Hepatocyte (in vitro differentiated cells): Measurements from ENCODE around the gene SHTN1. TPM values are rescaled to one million over a fixed set of nuclear protein-coding genes. Genes with fewer than 3 reads are reported as not detected.

ENCODE experiments used
- DNase-seq: peaks from one replicate; pipeline ENCODE4 v3.0.0-alpha.2; 2016; ENCODE audit warnings: low spot score
- H2AFZ ChIP-seq: fragments of 200-600 bp; sonication (generic); 2 replicates; pipeline ENCODE4 v1.6.0; 2016; ENCODE audit warnings: antibody characterized with exemption, mild to moderate bottlenecking
- H3K27ac ChIP-seq: fragments of 200-600 bp; sonication (generic); 2 replicates; pipeline ENCODE4 v1.5.1; 2016; ENCODE audit warnings: mild to moderate bottlenecking
- H3K27me3 ChIP-seq: fragments of 200-600 bp; sonication (generic); 2 replicates; pipeline ENCODE4 v1.6.1; 2016
- H3K36me3 ChIP-seq: fragments of 200-600 bp; sonication (generic); replicated peaks from 2 replicates; pipeline ENCODE4 v1.5.1; 2016; ENCODE audit warnings: low read depth; ENCODE audit not compliant: insufficient read depth
- H3K4me1 ChIP-seq: fragments of 200-600 bp; sonication (generic); 2 replicates; pipeline ENCODE4 v1.5.1; 2016; ENCODE audit warnings: mild to moderate bottlenecking, moderate library complexity; ENCODE audit not compliant: insufficient read depth
- H3K4me2 ChIP-seq: fragments of 200-600 bp; sonication (generic); 2 replicates; pipeline ENCODE4 v1.6.0; 2016
- H3K4me3 ChIP-seq: fragments of 200-600 bp; sonication (generic); 2 replicates; pipeline ENCODE4 v1.5.1; 2016; ENCODE audit warnings: mild to moderate bottlenecking
- H3K79me2 ChIP-seq: fragments of 200-600 bp; sonication (generic); 2 replicates; pipeline ENCODE4 v1.6.0; 2017; ENCODE audit warnings: mild to moderate bottlenecking
- H3K9me2 ChIP-seq: fragments of 200-600 bp; sonication (generic); replicated peaks from 2 replicates; pipeline ENCODE4 v1.6.0; 2017; ENCODE audit warnings: mild to moderate bottlenecking; ENCODE audit not compliant: insufficient read depth
- H3K9me3 ChIP-seq: fragments of 200-600 bp; sonication (generic); 2 replicates; pipeline ENCODE4 v1.5.1; 2016; ENCODE audit warnings: low read depth, mild to moderate bottlenecking
- H4K20me1 ChIP-seq: fragments of 200-600 bp; sonication (generic); 2 replicates; pipeline ENCODE4 v1.6.0; 2016; ENCODE audit warnings: mild to moderate bottlenecking; ENCODE audit not compliant: insufficient read depth, poor library complexity, severe bottlenecking
- EZH2 ChIP-seq: fragments of 200-600 bp; sonication (generic); IDR thresholded peaks from 2 replicates; pipeline ENCODE4 v1.6.1; 2016; ENCODE audit warnings: antibody characterized with exemption, mild to moderate bottlenecking, borderline replicate concordance
- EZH2phosphoT487 ChIP-seq: fragments of 200-600 bp; sonication (generic); IDR thresholded peaks from one replicate; pipeline ENCODE4 v1.6.1; 2018; ENCODE audit warnings: antibody characterized with exemption, mild to moderate bottlenecking, low read depth, moderate library complexity; ENCODE audit not compliant: unreplicated experiment, severe bottlenecking
- WGBS: methylation state at CpG from one replicate; pipeline ENCODE4 v1.1.6; 2016; ENCODE audit warnings: low lambda C conversion rate; ENCODE audit errors: missing lambda C conversion rate; 5-methylcytosine and 5-hydroxymethylcytosine counted together
- polyA plus RNA-seq: library from polyadenylated mRNA; unstranded; fragments of >200 nt; fragmentation: Nextera tagmentation; extraction: Ambion mirVana; gene quantifications from 2 replicates; pipeline ENCODE4 v1.2.1, GENCODE V29; 2016
- total RNA-seq: library from RNA; depleted of rRNA; stranded (reverse); fragments of >200 nt; gene quantifications from 2 replicates; pipeline ENCODE4 v1.2.3, GENCODE V29; 2014
- TF ChIP-seq, protein P1 (sequence below): fragments of 200-600 bp; sonication (generic); IDR thresholded peaks from 2 replicates; pipeline ENCODE4 v1.5.1; 2016; ENCODE audit warnings: antibody characterized with exemption, mild to moderate bottlenecking; ENCODE audit not compliant: poor library complexity

The SHTN1 gene
- total and polyA plus RNA-seq, 2 experiments from 2014 or later, result 15.6 to 27.7 TPM

DNA sequence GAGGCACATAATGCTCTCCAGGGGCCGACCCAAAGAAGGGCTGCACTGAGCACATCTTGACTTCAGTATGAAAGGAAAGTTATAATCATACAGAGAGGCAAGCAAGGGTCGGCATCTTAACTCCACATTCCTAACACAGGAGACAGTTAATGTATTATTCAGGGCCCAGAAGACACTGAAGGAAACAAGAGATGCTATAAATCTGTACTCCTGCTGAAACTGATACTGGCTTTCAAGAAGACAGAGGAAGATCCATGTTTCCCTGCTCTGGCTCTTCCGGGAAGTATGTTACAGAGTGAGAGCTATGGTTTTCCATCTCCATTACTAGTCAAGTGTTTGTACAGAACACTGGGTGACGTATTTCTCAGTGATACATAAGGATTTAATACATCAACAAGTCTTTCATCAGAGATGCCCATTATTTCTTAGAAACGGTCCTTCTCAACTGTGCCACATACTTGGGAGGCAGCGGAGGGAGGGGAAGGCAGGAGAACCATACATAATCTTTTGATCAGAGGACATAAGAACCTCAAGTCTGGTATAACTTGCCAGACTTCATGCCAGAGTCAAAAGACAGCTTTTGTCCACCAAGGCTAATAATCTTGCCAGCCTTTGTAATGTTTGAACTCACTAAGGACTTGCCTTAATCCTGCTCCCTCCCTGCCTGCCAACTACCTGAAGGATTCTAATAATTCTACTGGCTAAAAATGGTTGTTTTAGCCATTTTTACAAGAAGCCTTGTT is 97.6 kb downstream of the SHTN1 start:
- 87% methylated on average over 6 of the region's 6 CpGs for WGBS
- TF ChIP-seq EZH2phosphoT487 (no peak), EZH2 (no peak)
- TF ChIP-seq, protein P1, sequence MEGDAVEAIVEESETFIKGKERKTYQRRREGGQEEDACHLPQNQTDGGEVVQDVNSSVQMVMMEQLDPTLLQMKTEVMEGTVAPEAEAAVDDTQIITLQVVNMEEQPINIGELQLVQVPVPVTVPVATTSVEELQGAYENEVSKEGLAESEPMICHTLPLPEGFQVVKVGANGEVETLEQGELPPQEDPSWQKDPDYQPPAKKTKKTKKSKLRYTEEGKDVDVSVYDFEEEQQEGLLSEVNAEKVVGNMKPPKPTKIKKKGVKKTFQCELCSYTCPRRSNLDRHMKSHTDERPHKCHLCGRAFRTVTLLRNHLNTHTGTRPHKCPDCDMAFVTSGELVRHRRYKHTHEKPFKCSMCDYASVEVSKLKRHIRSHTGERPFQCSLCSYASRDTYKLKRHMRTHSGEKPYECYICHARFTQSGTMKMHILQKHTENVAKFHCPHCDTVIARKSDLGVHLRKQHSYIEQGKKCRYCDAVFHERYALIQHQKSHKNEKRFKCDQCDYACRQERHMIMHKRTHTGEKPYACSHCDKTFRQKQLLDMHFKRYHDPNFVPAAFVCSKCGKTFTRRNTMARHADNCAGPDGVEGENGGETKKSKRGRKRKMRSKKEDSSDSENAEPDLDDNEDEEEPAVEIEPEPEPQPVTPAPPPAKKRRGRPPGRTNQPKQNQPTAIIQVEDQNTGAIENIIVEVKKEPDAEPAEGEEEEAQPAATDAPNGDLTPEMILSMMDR, result no peak
- no peak for DNase-seq

DNA sequence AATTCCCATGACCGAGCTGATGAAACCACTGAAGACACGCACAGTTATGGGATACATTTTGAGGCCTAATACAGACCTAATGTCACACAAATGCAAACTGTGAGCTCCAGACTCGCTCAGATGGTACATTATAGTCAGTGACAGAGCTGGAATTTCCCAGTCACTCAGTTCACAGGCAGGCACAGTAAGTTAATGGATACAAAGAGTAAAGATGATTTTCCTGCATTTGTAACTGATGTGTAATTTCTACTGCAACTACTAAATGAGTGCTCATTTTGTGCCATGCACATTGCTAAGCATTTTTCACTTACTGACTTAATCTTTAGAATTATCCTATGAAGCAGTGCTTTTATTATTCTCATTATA is 99.2 kb downstream of the SHTN1 start:
- no peaks in the 10 kb centered on the region for H3K79me2 ChIP-seq
- no peak overlapping the region for H3K4me3 ChIP-seq
- H3K36me3 ChIP-seq, result no peaks in the 10 kb centered on the region
- H3K4me2 ChIP-seq, result no peak overlapping the region
- H2AFZ ChIP-seq, result no peak overlapping the region
- H4K20me1 ChIP-seq, result no peaks in the 10 kb centered on the region
- H3K4me1 ChIP-seq, result no peaks in the 10 kb centered on the region
- H3K27me3 ChIP-seq, result no peaks in the 10 kb centered on the region
- no peaks in the 10 kb centered on the region for H3K9me2 ChIP-seq
- WGBS, result 99% methylated on average over 3 of the region's 3 CpGs
- no peaks in the 10 kb centered on the region for H3K9me3 ChIP-seq
- no peak for DNase-seq
- no peak for TF ChIP-seq EZH2
- TF ChIP-seq EZH2phosphoT487, result no peak
- TF ChIP-seq, protein P1, result no peak
- no peak overlapping the region for H3K27ac ChIP-seq

More for the DNA sequence above, 97.6 kb downstream of the SHTN1 start:
- Histone ChIP-seq H3K36me3 (no peaks in the 10 kb centered on the region), H4K20me1 (no peaks in the 10 kb centered on the region), H2AFZ (no peak overlapping the region), H3K79me2 (no peaks in the 10 kb centered on the region), H3K9me2 (no peaks in the 10 kb centered on the region), H3K4me3 (no peak overlapping the region), H3K4me1 (no peaks in the 10 kb centered on the region), H3K27me3 (no peaks in the 10 kb centered on the region), H3K9me3 (no peaks in the 10 kb centered on the region), H3K4me2 (no peak overlapping the region), H3K27ac (no peak overlapping the region)

DNA sequence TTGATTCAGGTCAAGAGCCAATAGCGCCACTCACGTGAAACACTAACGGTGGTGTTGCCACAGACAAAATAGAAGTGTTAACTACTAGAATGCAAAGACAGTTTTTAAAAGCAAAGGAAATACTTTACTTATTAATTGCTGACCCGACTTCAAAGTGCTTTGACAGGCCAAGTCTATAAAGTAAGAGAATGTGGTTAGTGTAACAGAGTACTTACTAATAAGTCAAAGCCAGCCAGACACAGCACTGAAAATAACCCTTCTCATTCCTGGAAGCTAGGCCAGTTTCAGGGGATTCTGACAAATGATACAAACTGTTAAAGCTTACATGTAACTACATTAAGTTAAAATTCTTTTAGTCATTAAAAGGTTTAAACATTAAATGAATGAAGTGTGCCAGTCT is 105.4 kb downstream of the SHTN1 start:
- no peaks in the 10 kb centered on the region for H3K4me1 ChIP-seq
- H3K9me2 ChIP-seq, result no peaks in the 10 kb centered on the region
- TF ChIP-seq EZH2phosphoT487 (no peak), EZH2 (no peak)
- TF ChIP-seq, protein P1, result no peak
- no peaks in the 10 kb centered on the region for H3K36me3 ChIP-seq
- 88% methylated on average over 4 of the region's 4 CpGs for WGBS
- no peak overlapping the region for H3K27ac ChIP-seq
- H3K27me3 ChIP-seq, result no peaks in the 10 kb centered on the region
- no peak overlapping the region for H3K4me2 ChIP-seq
- H3K79me2 ChIP-seq, result no peaks in the 10 kb centered on the region
- H3K4me3 ChIP-seq, result no peak overlapping the region
- H4K20me1 ChIP-seq, result no peaks in the 10 kb centered on the region
- no peaks in the 10 kb centered on the region for H3K9me3 ChIP-seq
- DNase-seq, result no peak
- H2AFZ ChIP-seq, result no peak overlapping the region

DNA sequence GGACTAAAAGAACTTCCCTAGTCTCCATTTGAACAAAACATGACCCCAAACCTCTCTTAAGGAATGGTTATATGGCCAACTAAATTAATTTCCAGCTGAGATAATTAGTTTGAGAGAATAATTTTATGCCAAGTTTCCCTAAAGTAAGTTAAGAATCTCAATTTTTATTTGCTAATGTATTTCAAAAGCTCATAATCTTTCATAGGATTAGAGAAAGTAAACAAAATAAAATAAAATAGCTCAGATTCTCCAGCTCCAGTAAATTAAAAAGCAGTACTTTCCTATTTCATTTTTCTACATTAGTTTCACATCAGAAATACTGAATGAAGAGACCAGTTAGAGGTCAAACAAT is 111.3 kb downstream of the SHTN1 start:
- H3K27me3 ChIP-seq, result no peaks in the 10 kb centered on the region
- no peak overlapping the region for H3K4me3 ChIP-seq
- no peaks in the 10 kb centered on the region for H3K79me2 ChIP-seq
- no peaks in the 10 kb centered on the region for H3K36me3 ChIP-seq
- no peak overlapping the region for H3K27ac ChIP-seq
- H3K4me1 ChIP-seq, result peaks cover 17% of the 10 kb centered on the region
- DNase-seq, result no peak
- H3K4me2 ChIP-seq, result peak overlapping the region; percentile 69
- TF ChIP-seq, protein P1, result no peak
- TF ChIP-seq EZH2phosphoT487 (no peak), EZH2 (no peak)
- H4K20me1 ChIP-seq, result no peaks in the 10 kb centered on the region
- no peaks in the 10 kb centered on the region for H3K9me2 ChIP-seq
- H3K9me3 ChIP-seq, result no peaks in the 10 kb centered on the region
- no peak overlapping the region for H2AFZ ChIP-seq
